Left renal pelvis (tissue), 4 donors: ENCODE data around the gene FOXL1. TPM values are rescaled to one million over a fixed set of nuclear protein-coding genes. Genes with fewer than 3 reads are reported as not detected.

ENCODE experiments used
- DNase-seq, 4 donors: peaks; one replicate each; pipeline ENCODE4 v3.0.0-alpha.2; 2013; ENCODE audit warnings: low read depth in 4 of 4, low spot score in 3 of 4
- polyA plus RNA-seq, 4 donors: library from polyadenylated mRNA; unstranded; fragments of 120-200 nt; gene quantifications; one replicate each; pipeline ENCODE4 v1.2.1, GENCODE V29; 2013; ENCODE audit not compliant: insufficient read length in 4 of 4

FOXL1 gene
- polyA plus RNA-seq, 4 donors = 8.5 to 22.3 (median 15.0) TPM

DNA sequence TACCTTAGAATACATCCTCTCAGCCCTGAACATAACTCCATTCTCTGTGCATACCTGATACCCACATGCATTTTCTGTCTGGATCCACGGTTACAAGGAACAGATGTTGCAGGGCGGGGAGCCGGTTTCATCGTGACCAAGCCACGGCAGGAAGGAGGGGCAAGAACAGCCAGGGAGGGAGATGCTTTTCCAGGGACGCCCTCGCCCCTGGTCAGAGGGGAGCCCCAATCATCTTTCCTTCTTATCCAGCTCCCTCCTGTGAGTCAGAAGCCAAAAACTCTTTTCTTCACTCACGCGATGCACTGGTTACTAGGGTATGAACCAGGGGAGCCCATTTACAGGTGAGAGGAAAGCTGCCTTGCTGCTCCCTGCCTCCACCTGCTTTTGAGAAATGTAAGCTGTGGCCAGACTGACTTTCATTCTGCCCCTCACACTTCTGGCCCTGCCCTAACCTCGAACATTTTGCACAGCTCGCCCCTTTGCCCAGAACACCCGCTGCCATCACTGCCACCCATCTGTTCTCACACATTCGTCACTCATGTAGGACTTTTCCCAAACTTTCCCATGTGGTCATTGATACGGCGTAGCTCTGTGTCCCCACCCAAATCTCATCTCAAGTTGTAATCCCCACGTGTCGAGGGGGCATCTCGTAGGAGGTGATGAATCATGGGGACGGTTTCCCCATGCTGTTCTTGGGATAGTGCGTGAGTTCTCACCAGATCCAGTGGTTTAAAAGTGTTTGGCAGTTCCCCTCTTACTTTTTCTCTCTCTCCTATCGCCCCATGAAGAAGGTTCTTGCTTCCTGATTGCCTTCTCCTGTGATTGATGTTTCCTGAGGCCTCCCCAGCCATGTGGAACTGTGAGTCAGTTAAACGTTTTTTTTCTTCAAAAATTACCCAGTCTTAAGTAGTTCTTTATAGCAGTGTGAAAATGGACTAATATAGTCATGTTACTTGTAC, 20.5 kb downstream of the FOXL1 start:
- DNase-seq = no peak

GRCh38 chr16:86601356-86601755, 23.0 kb downstream of the FOXL1 start:
- no peak for DNase-seq

GRCh38 chr16:86602521-86602920, 24.2 kb downstream of the FOXL1 start:
- DNase-seq = no peak

DNA sequence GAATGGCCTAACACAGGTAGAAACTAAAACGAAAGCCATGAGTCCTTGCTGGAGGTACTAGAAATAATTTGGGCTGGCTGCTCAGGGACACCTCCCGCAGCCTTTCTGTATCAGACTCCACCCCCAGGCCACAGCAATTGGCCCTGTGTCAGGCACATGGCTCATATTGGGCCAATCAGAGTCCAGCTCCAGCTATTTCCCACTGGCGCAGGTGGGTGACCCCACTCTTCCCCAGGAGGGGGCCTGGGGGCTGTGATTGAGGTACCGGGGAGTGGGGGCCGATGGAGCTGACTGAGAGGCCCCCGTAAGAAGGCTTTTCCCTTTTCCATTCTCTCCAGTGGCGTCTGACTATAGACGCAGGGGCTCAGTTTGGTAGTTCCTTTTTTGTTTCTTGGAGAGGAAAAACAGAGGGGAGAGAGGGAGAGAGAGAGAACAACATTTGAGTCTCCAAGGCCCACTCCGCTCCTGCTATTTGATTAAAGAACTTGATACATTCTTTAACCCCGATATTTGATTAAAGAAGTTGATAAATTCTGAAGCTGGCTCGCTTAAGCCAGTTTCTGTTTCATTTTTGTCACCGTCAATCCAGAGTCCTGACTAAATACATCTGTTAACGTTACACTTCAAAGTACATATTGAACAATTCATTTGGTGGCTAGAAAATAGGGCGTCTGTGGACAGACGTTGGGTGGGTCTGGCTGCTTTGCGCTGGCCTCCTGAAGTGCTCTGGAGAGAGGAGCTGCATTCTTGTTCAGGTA, 26.3 kb downstream of the FOXL1 start:
- no peak for DNase-seq

DNA sequence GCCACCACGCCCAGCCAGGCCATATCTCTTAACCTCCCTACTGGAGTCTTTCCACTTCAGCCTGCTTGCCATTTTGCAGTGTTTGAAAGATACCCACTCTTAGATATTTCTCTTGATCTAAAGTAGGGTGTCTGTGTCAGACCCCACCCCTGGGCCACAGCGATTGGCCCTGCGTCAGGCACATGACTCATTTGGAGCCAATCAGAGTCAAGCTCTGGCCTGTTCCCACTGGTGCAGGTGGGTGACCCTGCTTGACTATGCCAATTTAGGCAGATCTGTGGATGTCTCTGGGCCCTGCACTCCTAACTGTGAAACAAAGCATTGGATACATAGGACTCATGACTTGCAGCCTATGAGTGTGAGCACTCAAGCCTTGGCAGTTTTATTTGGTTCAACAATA, 27.6 kb downstream of the FOXL1 start:
- no peak for DNase-seq

DNA sequence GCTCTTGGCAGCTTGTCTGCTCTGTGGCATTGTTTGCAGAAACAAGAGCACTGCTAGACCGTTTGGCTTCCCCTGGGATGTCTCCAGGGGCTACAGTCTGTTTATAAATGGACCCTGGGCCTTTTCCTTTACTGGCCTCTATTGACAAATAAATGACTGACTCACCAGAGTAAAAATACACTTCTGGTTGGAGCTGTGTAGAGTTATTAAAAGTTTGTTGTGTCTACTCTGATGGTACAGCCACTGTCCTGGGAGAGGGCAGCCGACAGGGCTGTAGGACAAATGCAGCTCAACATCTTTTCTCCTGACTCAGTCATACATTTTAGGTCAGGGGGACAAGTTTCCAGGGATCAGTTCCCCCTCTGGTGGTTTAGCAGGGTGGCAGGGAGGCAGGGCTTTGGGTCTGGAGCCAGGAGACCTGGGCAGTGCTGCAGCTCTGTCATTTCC, 30.0 kb downstream of the FOXL1 start:
- no peak for DNase-seq

DNA sequence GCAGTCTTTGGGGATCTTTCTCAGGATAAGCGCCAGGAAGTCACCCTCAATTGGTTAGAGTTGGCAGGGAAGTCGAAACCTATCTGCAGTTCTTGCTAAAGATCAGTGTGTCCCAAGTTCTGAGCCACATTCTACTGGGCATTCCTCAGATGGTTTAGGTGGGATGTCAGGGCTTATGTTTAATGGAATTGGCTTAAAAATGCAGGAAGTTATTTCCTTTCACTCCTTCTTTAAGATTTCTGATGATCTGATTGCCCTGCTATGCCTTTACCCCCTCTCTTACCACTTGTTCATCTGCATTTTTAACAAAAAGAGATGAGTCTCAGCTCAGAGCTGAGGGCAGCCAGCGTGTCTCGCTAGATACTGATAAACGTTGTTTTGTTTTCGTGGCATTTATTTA, 30.8 kb downstream of the FOXL1 start:
- no peak for DNase-seq

GRCh38 chr16:86609661-86610060, 31.3 kb downstream of the FOXL1 start:
- DNase-seq = no peak

DNA sequence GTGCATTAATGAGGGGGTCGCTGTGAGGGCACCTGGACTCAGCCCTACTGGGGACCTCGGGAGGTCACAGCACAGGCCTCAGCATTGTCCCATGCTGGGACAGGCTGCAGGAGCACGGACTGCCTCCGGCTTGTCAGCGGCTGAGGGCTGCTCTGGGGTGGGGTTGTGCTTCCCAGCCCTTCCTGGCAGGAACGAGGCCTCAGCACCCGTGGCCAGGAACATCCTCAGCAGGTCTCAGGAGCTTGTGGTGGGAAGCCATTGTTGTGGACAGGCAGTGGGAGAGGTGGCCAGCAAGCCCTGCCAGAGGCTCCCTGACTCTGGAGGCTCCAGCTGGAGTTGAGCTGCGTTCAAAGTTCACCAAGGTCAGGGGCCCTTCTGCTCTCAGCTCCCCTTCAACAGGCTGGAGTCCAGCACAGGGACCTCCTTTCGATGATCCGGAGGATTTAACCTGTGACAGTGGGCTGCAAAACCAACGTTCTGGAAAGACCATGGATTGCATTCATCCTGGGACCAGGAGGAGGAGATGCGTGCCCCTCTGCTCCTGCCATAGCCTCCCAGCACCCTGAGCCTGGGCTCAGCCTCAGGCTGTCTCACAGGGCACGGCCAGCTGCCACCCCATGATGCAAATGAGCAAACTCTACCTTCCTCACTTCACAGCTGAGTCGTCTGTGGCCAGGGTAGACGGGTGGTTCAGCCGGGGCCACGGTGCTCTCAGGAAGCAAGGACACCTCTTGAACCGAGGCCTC, 32.6 kb downstream of the FOXL1 start:
- no peak for DNase-seq

DNA sequence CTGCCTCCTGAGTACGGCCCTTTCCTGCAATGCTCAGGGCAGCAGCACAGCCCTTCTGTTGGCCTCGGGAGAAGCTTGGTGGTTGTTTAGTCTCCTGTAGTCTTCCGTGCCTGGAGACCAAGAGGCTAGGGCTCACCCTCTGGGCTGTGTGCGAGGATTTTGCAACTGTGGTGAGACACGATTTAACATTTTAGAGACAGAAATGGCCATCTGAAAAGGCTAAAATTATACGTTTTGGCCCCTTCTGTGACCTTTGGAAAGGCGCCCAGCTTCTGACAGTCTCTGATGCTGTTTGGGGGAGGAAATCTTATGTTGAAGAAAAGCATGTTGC, 33.1 kb downstream of the FOXL1 start:
- peak; percentile 56 to 71 (median 67) for DNase-seq

DNA sequence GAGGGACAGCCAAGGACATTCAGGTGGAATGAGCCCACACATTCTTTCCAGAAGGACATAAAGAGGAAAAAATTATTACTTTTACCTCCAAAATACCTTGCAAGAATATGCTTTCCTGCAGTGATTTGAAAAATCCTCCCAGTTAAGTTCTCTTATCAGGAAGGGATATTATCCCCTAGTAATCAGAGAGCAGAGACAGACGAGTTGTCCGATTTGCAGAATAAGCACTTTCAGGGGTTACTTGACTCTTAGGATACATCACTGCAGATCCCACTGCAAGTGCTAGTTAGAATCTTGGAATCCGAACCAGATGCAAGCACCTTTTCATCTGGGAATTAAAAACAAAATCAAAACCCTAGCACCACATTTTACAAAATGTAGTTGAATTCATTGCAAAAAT, 33.6 kb downstream of the FOXL1 start:
- DNase-seq = no peak

DNA sequence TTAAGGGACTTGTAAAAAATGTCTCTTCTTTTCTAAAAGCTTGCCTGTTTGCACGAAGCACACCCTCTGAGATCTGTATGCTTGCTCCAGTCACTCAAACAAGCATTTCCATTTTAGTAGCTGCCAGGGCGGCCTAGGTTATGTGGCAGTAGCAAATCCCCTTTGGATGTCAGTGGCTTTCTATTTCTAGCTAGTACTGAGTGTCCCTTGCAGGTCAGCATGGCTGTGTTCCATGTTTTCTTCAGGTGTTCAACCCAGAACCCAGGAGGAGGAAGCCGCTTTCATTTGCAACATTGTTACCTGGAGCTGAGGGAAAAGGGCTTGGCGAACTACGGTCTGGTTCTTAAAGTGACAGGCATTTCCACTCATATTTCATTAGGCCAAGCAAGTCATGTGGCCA, 36.4 kb downstream of the FOXL1 start:
- no peak for DNase-seq

DNA sequence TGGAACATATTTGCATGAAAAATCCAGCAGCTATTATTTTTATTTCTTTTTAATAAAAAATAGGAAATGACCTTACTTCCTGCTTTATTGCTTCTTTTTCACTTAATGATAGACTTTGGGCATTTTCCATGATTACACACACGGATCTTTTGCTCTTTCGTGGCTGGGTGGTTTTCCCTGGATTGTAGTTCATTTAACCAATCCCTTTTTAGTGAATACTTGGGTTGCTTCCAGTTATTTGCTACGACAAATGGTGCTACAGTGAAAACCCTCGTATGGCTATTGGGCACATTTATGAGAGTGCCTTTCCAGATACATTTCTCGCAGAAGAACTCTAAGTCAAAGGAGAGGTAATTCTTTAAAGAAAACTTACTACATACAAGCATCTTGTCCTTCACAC, 38.6 kb downstream of the FOXL1 start:
- DNase-seq = no peak

DNA sequence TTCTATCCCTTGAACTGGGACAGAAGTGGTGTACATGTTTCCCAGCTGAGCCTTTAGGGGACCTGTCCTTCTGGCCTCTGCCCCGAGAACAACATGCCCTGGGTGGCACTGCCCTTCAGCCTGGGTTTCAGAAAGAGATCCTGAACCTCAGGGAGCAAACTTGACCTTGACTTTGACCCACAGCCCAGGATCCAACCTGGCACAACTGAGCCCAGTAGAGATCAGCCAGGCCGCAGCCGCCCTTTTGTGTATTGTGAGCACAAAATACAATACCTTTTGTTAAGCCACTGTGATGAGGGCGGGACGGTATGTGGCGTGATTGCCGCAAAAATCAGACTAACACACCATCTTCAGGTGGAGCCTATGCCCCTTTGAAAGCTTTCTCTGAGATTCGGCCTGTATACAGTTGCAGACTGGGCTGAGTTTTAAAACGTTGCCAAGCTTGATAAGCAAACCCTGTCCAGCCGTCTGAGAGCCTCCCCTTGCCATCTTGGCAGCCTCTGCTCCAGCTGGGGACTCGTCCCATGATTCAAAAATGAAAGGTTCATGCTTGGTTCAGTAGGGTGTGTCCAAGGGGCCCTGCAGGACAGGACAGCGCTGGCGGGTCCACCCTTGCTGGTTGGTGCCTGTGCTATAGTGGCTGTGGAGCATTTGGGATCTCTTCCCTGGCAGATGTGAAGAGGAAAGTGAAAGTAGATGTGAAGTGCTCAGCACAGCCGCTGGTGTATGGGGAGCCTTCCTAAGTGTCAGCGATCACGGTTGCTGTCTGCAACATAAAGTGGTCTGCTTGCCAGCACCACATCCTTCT, 40.3 kb downstream of the FOXL1 start:
- no peak for DNase-seq

DNA sequence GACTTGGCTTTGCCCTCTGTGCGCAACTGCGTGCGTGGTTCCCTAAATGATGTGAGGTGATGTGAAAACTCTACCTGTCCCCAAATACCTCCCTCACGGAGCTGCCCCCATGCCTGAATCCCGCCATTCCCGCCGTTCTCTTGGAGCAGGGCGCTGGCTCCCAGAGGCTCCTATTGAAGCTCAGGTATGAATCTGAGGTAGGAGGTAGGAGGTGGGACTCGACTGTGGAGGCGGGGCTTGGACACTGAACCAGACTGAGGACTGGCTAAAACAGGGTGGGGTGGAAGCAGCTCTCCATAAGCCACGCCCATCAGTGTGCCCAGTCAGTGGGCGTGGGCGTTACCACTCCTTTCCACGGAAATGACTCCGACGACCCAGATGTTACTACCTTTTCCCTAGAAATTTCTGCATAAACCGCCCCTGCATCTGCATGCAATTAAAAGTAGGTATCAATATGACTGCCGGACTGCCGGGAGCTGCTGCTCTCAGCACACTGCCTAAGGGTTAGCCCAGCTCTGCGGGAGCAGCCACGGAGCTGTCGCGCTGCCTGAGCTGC, 41.0 kb downstream of the FOXL1 start:
- no peak for DNase-seq

- DNase-seq = no peak
Measured at GRCh38 chr16:86620184-86620583, 41.8 kb downstream of the FOXL1 start.

DNA sequence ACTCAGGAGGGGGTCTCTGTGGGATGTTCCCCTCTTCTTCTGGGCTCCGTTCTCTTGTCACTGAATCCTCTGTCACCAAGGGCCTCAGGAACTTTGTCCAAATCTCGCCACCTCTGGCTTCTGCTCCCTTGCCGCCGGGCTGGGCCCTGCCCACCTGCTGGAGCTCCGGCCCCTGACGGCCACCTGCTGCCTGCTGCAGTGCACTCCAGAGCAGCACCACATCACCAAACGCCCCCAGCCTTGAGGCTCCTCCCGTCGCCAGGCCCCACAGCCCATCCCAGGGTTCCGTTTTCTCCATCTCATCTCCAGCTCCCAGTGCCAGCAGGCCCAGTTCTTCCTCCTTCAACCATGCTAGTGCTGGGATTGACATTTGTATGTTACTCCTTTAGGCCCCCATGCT, 43.6 kb downstream of the FOXL1 start:
- DNase-seq = no peak

GRCh38 chr16:86622700-86623615, 44.6 kb downstream of the FOXL1 start:
- no peak for DNase-seq

DNA sequence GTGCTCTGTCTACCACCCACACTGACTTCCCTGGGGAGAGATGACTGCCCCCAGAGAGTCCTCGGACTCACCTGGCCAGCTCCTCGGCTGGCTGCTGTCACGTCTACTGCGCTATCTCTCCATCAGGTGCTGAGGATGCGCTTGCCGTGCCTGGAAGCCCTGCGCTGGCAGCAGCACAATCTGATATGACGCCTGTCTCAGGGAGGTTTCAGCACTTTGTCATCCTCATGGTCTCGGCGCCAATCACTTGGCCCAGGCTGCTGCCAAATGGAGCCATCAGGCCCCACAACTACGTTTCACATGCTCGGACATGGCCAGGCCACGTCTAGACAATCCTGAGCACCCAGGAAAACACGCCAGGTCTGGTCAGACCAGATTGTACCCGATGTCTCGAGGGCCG, 46.7 kb downstream of the FOXL1 start:
- DNase-seq = no peak
